ENCODE results near the gene SLX9. TPM values are rescaled to one million over a fixed set of nuclear protein-coding genes. Genes with fewer than 3 reads are reported as not detected.

The SLX9 gene
- total and polyA plus RNA-seq, 2 donors (not counting 3 experiments of a cell fraction or from before 2014, with no cell fraction given), result 27.0 to 50.6 TPM

GRCh38 chr21:44914176-44914874 lies 25.5 kb upstream of the SLX9 start:
- peaks cover 28% of the 10 kb centered on the region for H3K4me1 ChIP-seq (ENCODE audit: control insufficient read depth, extremely low read depth, insufficient read depth, low read length)
- POLR2A ChIA-PET, result no interaction called here
- TF ChIP-seq CTCF (IDR thresholded peaks at IDR 0.05; ENCODE audit: extremely low read depth in 1 of 2, insufficient read depth in 1 of 2, low read depth in 1 of 2, low read length in 2 of 2), result no peak
- TF ChIP-seq EZH2 (IDR thresholded peaks at IDR 0.05; ENCODE audit: borderline replicate concordance, low read depth, low read length, severe bottlenecking), result no peak
- no peak for TF ChIP-seq POLR2AphosphoS5 (IDR thresholded peaks at IDR 0.05; ENCODE audit: insufficient read depth, low read depth, low read length)
- TF ChIP-seq FOS (IDR thresholded peaks at IDR 0.05; ENCODE audit: borderline replicate concordance, insufficient read depth, low read length), result no peak
- TF ChIP-seq JUN (IDR thresholded peaks at IDR 0.05; ENCODE audit: borderline replicate concordance, insufficient read depth, insufficient read length, low read depth), result no peak
- no peak for TF ChIP-seq MAX (IDR thresholded peaks at IDR 0.05; ENCODE audit: insufficient read depth, insufficient read length)
- TF ChIP-seq POLR2A (IDR thresholded peaks at IDR 0.05; ENCODE audit: low read depth, low read length), result no peak
- TF ChIP-seq MYC (IDR thresholded peaks at IDR 0.05; ENCODE audit: low read depth, low read length), result no peak
- no peak for TF ChIP-seq GATA2 (IDR thresholded peaks at IDR 0.05; ENCODE audit: insufficient read depth, insufficient read length, low read depth, low read length)
- H3K27ac ChIP-seq (ENCODE audit: insufficient read depth, low read depth, low read length), result peak overlapping the region; percentile 33
- dilution Hi-C loops (cut with MboI; ENCODE audit: extremely low pct_ligation_motif_present, low sequenced_read_pairs) (no loop called here), intact Hi-C loops (cut with micrococcal nuclease) (no loop called here)
- no TSS peak for BruUV-seq (replicated peaks)
- no peaks in the 10 kb centered on the region for H3K36me3 ChIP-seq (ENCODE audit: control insufficient read depth in 2 of 2, extremely low read depth in 1 of 2, insufficient read depth in 2 of 2, low read length in 2 of 2)
- H3K9me1 ChIP-seq (replicated peaks; ENCODE audit: control insufficient read depth, extremely low read depth, insufficient read depth, low read length), result no peaks in the 10 kb centered on the region
- no peaks in the 10 kb centered on the region for H3K79me2 ChIP-seq (ENCODE audit: control insufficient read depth, insufficient read depth, low read length)
- H2AFZ ChIP-seq (ENCODE audit: low read depth, low read length), result peak overlapping the region; percentile 53
- H3K9ac ChIP-seq (replicated peaks; ENCODE audit: extremely low read depth, insufficient read depth, low read length), result no peak overlapping the region
- H4K20me1 ChIP-seq (replicated peaks; ENCODE audit: control insufficient read depth, extremely low read depth, insufficient read depth, low read length), result no peaks in the 10 kb centered on the region
- H3K4me2 ChIP-seq (ENCODE audit: insufficient read depth, low read length), result peak overlapping the region; percentile 40
- no peak overlapping the region for H3K4me3 ChIP-seq (replicated peaks in 1 of 3; ENCODE audit: insufficient read depth in 1 of 3, low read depth in 1 of 3, low read length in 3 of 3)
- H3K27me3 ChIP-seq (ENCODE audit: control insufficient read depth in 2 of 2, insufficient read depth in 2 of 2, low read length in 2 of 2), result no peaks in the 10 kb centered on the region
- no peaks in the 10 kb centered on the region for H3K9me3 ChIP-seq (replicated peaks; ENCODE audit: control insufficient read depth, insufficient read depth, low read length)
- no peak for DNase-seq (ENCODE audit: low read depth, low spot score)
- no peak for FAIRE-seq
- CTCF ChIA-PET, result interaction anchor here (0.8 to 4.9 kb wide), 9 partner anchors 13 to 224 kb away, joined by 3 to 25 read pairs (median 4); partner anchors contain the start of gene UBE2G2

Data from endothelial cell of umbilical vein (primary cell).